Fibroblast of villous mesenchyme (primary cell): ENCODE results near the gene CDH4. TPM values are rescaled to one million over a fixed set of nuclear protein-coding genes. Genes with fewer than 3 reads are reported as not detected.

Experiments
- DNase-seq: peaks from one replicate; pipeline ENCODE4 v3.0.0-alpha.2; 2010; ENCODE audit warnings: low read depth
- H3K4me3 ChIP-seq: 2 replicates; pipeline ENCODE4 v1.5.1; 2011; ENCODE audit warnings: low read depth, mild to moderate bottlenecking, low read length
- CTCF ChIP-seq: IDR thresholded peaks from 2 replicates; pipeline ENCODE4 v1.5.1; 2012; ENCODE audit warnings: low read depth, mild to moderate bottlenecking, low read length; ENCODE audit not compliant: insufficient read depth
- total RNA-seq: library from RNA; depleted of rRNA; stranded (reverse); fragments of >200 nt; gene quantifications from 2 replicates; pipeline ENCODE4 v1.2.3, GENCODE V29; 2012

CDH4 gene
- total RNA-seq, 1 donor: 1.7 TPM

GRCh38 chr20:61861858-61862257, 609.8 kb downstream of the CDH4 start:
- H3K4me3 ChIP-seq: no peak overlapping the region
- TF ChIP-seq CTCF: no peak
- no peak for DNase-seq

- no peak overlapping the region for H3K4me3 ChIP-seq
- DNase-seq: no peak
- TF ChIP-seq CTCF: no peak
Measured at GRCh38 chr20:61862881-61863280, 610.8 kb downstream of the CDH4 start.

- H3K4me3 ChIP-seq: no peak overlapping the region
- no peak for DNase-seq
- TF ChIP-seq CTCF: no peak
Measured at GRCh38 chr20:61864481-61864880, 612.4 kb downstream of the CDH4 start.

- no peak for DNase-seq
- H3K4me3 ChIP-seq: no peak overlapping the region
- TF ChIP-seq CTCF: no peak
Measured at GRCh38 chr20:61865353-61865752, 613.3 kb downstream of the CDH4 start.

GRCh38 chr20:61866165-61866564, 614.1 kb downstream of the CDH4 start:
- DNase-seq: no peak
- TF ChIP-seq CTCF: no peak
- H3K4me3 ChIP-seq: no peak overlapping the region

GRCh38 chr20:61868006-61868405, 615.9 kb downstream of the CDH4 start:
- H3K4me3 ChIP-seq: no peak overlapping the region
- no peak for TF ChIP-seq CTCF
- no peak for DNase-seq

- no peak overlapping the region for H3K4me3 ChIP-seq
- TF ChIP-seq CTCF: no peak
- no peak for DNase-seq
Measured at GRCh38 chr20:61868466-61869090, 616.5 kb downstream of the CDH4 start.
